ENCODE results near the gene ZZZ3. TPM values are rescaled to one million over a fixed set of nuclear protein-coding genes. Genes with fewer than 3 reads are reported as not detected.

ZZZ3 gene
- total and polyA plus RNA-seq, 2 of the 8 experiments (the other 6 are each of a cell fraction or from before 2014, with no cell fraction given), result 12.8 to 54.6 TPM

DNA sequence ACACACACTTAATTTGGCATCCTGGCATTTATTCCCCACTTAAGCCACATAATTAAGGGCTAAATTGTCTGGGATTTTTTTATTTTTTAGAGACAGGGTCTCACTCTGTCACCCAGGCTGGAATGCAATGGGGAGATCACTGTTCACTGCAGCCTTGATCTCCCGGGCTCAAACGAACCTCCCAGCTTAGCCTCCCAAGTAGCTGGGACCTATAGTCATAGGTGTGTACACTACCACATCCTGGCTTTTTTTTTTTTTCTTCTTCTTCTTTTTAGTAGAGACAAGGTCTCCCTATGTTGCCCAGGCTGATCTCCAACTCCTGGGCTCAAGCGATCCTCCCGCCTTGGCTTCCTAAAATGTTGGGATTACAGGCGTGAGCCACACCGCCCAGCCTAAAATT, 24.2 kb downstream of the ZZZ3 start:
- H2AFZ ChIP-seq (ENCODE audit: low read length), result no peak overlapping the region
- H3K4ac ChIP-seq (replicated peaks; ENCODE audit: insufficient read length, low read depth, low read length), result no peak overlapping the region
- H3K23ac ChIP-seq (ENCODE audit: insufficient read length), result no peak overlapping the region
- peaks cover 5 to 92% of the 10 kb centered on the region in 2 experiments for H3K79me2 ChIP-seq (ENCODE audit: control insufficient read depth in 1 of 2, insufficient read depth in 2 of 2, low read length in 2 of 2)
- no peak overlapping the region for H2AK5ac ChIP-seq (ENCODE audit: low read depth, low read length)
- FAIRE-seq (no peak), DNase-seq (ENCODE audit: low read depth in 1 of 2, low spot score in 2 of 2) (no peak)
- H3K4me3 ChIP-seq (ENCODE audit: extremely low read depth in 1 of 4, insufficient read depth in 2 of 4, low read depth in 3 of 4, low read length in 4 of 4), result no peak overlapping the region
- no peak overlapping the region for H2BK12ac ChIP-seq (ENCODE audit: low read depth, low read length)
- no peaks in the 10 kb centered on the region; the same call in 1 of the 2 replicates for H3K79me1 ChIP-seq (ENCODE audit: low read depth, low read length)
- no peak overlapping the region for H4K8ac ChIP-seq (ENCODE audit: extremely low read depth, insufficient read depth, low read length)
- H3K27ac ChIP-seq (ENCODE audit: low read depth, low read length), result no peak overlapping the region
- no peak overlapping the region for H3K4me2 ChIP-seq (ENCODE audit: insufficient read depth in 1 of 2, low read depth in 2 of 2, low read length in 2 of 2)
- no peak overlapping the region for H2BK15ac ChIP-seq (ENCODE audit: low read length)
- H4K5ac ChIP-seq (ENCODE audit: insufficient read length, low read depth, low read length), result no peak overlapping the region
- no peak overlapping the region for H2BK20ac ChIP-seq (ENCODE audit: low read length)
- no peaks in the 10 kb centered on the region for H3K9me3 ChIP-seq (ENCODE audit: insufficient read depth in 2 of 2, low read depth in 1 of 2, low read length in 1 of 2)
- no peak overlapping the region for H3K56ac ChIP-seq (replicated peaks; ENCODE audit: insufficient read length, low read depth, low read length)
- no peak overlapping the region for H4K91ac ChIP-seq (replicated peaks; ENCODE audit: insufficient read length, low read length)
- no peak overlapping the region for H3K9ac ChIP-seq (replicated peaks in 1 of 4; ENCODE audit: extremely low read depth in 1 of 4, low read depth in 3 of 4, low read length in 3 of 4)
- peaks cover 2 to 5% of the 10 kb centered on the region in 2 experiments for H4K20me1 ChIP-seq (replicated peaks in 1 of 2; ENCODE audit: control insufficient read depth in 1 of 2, insufficient read depth in 2 of 2, low read length in 2 of 2)
- WGBS, 2 experiments (ENCODE audit: extremely low coverage in 1 of 2, insufficient coverage in 1 of 2, insufficient read length in 1 of 2, insufficient replicate concordance in 2 of 2, low coverage in 1 of 2, low lambda C conversion rate in 2 of 2, missing lambda C conversion rate in 1 of 2), result 99% methylated on average over 6 of the region's 6 CpGs; no CpG with 5 or more reads in 1 of the 2 experiments
- no peaks in the 10 kb centered on the region for H3K27me3 ChIP-seq (replicated peaks in 1 of 4; ENCODE audit: control insufficient read depth in 3 of 4, extremely low read depth in 1 of 4, insufficient read depth in 3 of 4, low read length in 3 of 4)
- H3K23me2 ChIP-seq (ENCODE audit: low read depth, low read length), result no peaks in the 10 kb centered on the region; the same call in 1 of the 2 replicates
- H3K14ac ChIP-seq (ENCODE audit: insufficient read length), result no peak overlapping the region
- POLR2A ChIA-PET (ENCODE audit: partially characterized antibody), result interaction anchor here (0.6 to 0.9 kb wide), 2 partner anchors 25 to 317 kb away, joined by 3 read pairs; partner anchors contain the start of gene ZZZ3
- CTCF ChIA-PET (ENCODE audit: partially characterized antibody), result interaction anchor here (1.0 kb wide), 1 partner anchor 10 kb away, joined by 6 read pairs; no protein-coding TSS in a partner anchor
- H2BK5ac ChIP-seq (ENCODE audit: low read depth, low read length), result no peak overlapping the region
- H2BK120ac ChIP-seq (replicated peaks; ENCODE audit: low read depth, low read length), result no peak overlapping the region
- TF ChIP-seq GTF2F1 (IDR thresholded peaks at IDR 0.05; ENCODE audit: borderline replicate concordance, low read depth, low read length), result no peak
- H3K4me1 ChIP-seq (replicated peaks in 1 of 4; ENCODE audit: control insufficient read depth in 3 of 4, insufficient read depth in 4 of 4, low read length in 3 of 4), result no peaks in the 10 kb centered on the region
- H3K36me3 ChIP-seq (ENCODE audit: control insufficient read depth in 2 of 4, insufficient read depth in 4 of 4, low read length in 3 of 4), result no peaks in the 10 kb centered on the region; a peak in 1 of 8 replicates
- H3K18ac ChIP-seq (ENCODE audit: extremely low read depth, low read length), result no peak overlapping the region

Data from H1 (cell line).